Measurements from ENCODE around the gene STXBP6. TPM values are rescaled to one million over a fixed set of nuclear protein-coding genes. Genes with fewer than 3 reads are reported as not detected.

The STXBP6 gene
- total RNA-seq, 1 donor, result 5.8 TPM

DNA sequence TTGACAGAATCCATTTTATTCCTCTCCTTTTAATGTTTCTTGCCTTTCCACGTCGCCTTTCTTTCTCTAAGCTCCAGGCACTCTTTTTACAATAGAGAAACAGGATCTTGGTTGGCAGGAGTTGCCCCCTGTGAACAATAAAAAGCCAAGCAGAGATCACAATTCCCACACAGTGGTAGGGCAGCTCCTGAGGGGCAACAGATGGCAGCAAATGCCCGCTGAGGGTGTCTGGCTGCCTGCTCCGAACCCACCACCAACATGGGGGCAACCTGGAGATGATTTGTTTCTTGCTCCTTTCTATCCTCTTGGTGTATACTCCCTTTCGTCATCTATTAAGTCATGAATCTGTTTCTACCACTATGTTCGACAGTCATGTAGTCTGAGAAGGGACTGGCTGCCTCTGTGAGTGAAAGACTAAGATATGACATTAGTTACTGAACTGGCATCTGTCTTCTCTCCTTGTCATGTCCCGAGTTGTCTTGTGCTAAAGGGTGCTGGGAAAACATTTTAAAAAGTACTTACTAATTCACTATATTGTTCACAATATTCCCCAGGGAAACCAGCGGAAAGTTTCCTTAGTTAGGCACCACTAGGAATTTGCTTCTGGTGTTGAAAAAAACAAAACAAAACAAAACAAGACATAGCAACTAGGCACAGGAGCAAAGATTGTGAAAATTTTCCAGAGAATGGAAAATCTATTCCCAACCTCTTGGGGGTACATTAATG is 170.1 kb downstream of the STXBP6 start:
- Histone ChIP-seq H3K27me3 (ENCODE audit: insufficient read depth, low read length) (no peaks in the 10 kb centered on the region), H3K4me3 (ENCODE audit: insufficient read depth, low read length) (no peak overlapping the region), H3K36me3 (ENCODE audit: insufficient read depth, low read length) (no peaks in the 10 kb centered on the region), H4K20me1 (ENCODE audit: insufficient read depth, low read length) (no peaks in the 10 kb centered on the region), H3K4me2 (ENCODE audit: insufficient read depth, low read length) (no peak overlapping the region), H3K79me2 (ENCODE audit: insufficient read depth, low read length) (no peaks in the 10 kb centered on the region), H2AFZ (ENCODE audit: low read length) (no peak overlapping the region), H3K4me1 (ENCODE audit: insufficient read depth, low read length) (no peaks in the 10 kb centered on the region), H3K9me3 (ENCODE audit: low read depth, low read length) (no peaks in the 10 kb centered on the region), H3K27ac (ENCODE audit: low read depth, low read length) (no peak overlapping the region)
- TF ChIP-seq, protein P1, sequence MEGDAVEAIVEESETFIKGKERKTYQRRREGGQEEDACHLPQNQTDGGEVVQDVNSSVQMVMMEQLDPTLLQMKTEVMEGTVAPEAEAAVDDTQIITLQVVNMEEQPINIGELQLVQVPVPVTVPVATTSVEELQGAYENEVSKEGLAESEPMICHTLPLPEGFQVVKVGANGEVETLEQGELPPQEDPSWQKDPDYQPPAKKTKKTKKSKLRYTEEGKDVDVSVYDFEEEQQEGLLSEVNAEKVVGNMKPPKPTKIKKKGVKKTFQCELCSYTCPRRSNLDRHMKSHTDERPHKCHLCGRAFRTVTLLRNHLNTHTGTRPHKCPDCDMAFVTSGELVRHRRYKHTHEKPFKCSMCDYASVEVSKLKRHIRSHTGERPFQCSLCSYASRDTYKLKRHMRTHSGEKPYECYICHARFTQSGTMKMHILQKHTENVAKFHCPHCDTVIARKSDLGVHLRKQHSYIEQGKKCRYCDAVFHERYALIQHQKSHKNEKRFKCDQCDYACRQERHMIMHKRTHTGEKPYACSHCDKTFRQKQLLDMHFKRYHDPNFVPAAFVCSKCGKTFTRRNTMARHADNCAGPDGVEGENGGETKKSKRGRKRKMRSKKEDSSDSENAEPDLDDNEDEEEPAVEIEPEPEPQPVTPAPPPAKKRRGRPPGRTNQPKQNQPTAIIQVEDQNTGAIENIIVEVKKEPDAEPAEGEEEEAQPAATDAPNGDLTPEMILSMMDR (IDR thresholded peaks at IDR 0.05; ENCODE audit: extremely low read depth, low read depth, low read length), result no peak
- no peak for DNase-seq (ENCODE audit: insufficient read length, low spot score, missing footprints)

DNA sequence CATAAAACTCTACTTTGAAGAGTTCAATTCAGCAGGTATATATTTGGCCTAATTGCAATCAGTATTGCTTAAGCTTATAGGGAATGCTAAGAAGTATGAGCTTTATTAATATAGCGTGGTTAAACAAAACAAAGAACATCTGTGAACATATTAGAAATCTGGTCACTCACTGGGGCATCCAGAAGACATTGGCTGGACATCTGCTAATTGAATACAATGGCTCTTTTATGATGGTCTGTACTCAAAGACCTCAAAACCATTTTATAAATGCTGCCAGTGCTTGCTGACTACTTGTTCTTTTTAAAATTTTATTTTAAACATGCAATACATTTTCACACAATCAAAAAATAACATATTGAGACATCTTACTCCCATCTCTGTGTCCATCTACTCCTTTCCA is 173.0 kb downstream of the STXBP6 start:
- TF ChIP-seq, protein P1 (IDR thresholded peaks at IDR 0.05; ENCODE audit: extremely low read depth, low read depth, low read length), result no peak
- no peaks in the 10 kb centered on the region for H3K79me2 ChIP-seq (ENCODE audit: insufficient read depth, low read length)
- H4K20me1 ChIP-seq (ENCODE audit: insufficient read depth, low read length), result no peaks in the 10 kb centered on the region
- no peak for DNase-seq (ENCODE audit: insufficient read length, low spot score, missing footprints)
- no peak overlapping the region for H3K27ac ChIP-seq (ENCODE audit: low read depth, low read length)
- no peaks in the 10 kb centered on the region for H3K36me3 ChIP-seq (ENCODE audit: insufficient read depth, low read length)
- no peaks in the 10 kb centered on the region for H3K9me3 ChIP-seq (ENCODE audit: low read depth, low read length)
- no peak overlapping the region for H3K4me2 ChIP-seq (ENCODE audit: insufficient read depth, low read length)
- no peak overlapping the region for H3K4me3 ChIP-seq (ENCODE audit: insufficient read depth, low read length)
- no peaks in the 10 kb centered on the region for H3K27me3 ChIP-seq (ENCODE audit: insufficient read depth, low read length)
- no peak overlapping the region for H2AFZ ChIP-seq (ENCODE audit: low read length)
- no peaks in the 10 kb centered on the region for H3K4me1 ChIP-seq (ENCODE audit: insufficient read depth, low read length)

DNA sequence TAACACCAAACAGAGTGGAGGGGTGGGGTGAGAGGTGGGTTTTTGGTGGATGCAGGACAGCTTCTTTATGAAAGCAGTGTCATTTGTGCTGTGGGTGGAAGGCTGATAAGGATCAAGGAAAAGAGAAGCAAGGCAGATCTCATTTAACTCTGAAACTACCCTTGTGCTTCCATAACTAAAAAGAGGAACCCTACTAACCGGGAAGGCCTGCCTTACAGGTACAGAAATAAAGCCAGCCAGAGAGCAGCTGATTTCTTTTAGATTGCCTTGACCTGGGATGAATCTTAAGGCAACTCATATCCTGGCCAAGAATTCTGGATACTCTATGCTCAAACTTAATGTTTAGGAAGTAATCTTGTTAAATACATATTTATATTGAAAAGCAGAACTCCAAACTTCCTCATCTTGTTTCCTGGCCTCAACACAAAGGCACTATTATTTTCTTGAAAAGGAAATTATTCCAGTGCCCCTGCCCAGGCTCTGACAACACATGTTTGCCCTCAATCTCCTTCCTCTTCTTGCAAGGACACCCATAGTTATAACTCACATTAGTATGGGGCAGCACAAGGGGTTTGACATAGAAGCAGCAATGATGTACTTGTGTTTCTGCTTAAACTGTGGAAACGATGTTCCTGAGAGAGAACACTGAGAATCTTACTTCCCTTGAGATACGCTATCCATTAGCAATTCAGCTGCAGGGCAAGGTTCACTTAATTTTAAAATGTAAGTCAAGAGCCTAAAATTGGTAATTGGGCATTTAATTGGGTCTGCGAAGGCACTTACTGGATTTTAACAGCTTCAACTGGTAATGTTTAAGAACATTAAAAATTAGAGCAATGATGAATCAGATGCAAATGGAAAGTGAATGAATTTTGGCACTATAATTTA is 173.7 kb downstream of the STXBP6 start:
- no peaks in the 10 kb centered on the region for H3K79me2 ChIP-seq (ENCODE audit: insufficient read depth, low read length)
- no peaks in the 10 kb centered on the region for H4K20me1 ChIP-seq (ENCODE audit: insufficient read depth, low read length)
- H3K27ac ChIP-seq (ENCODE audit: low read depth, low read length), result no peak overlapping the region
- no peak overlapping the region for H3K4me2 ChIP-seq (ENCODE audit: insufficient read depth, low read length)
- DNase-seq (ENCODE audit: insufficient read length, low spot score, missing footprints), result no peak
- H3K27me3 ChIP-seq (ENCODE audit: insufficient read depth, low read length), result no peaks in the 10 kb centered on the region
- H3K36me3 ChIP-seq (ENCODE audit: insufficient read depth, low read length), result no peaks in the 10 kb centered on the region
- TF ChIP-seq, protein P1 (IDR thresholded peaks at IDR 0.05; ENCODE audit: extremely low read depth, low read depth, low read length), result no peak
- H3K9me3 ChIP-seq (ENCODE audit: low read depth, low read length), result no peaks in the 10 kb centered on the region
- H2AFZ ChIP-seq (ENCODE audit: low read length), result no peak overlapping the region
- H3K4me3 ChIP-seq (ENCODE audit: insufficient read depth, low read length), result no peak overlapping the region
- no peaks in the 10 kb centered on the region for H3K4me1 ChIP-seq (ENCODE audit: insufficient read depth, low read length)
